Measurements from ENCODE around the gene RPL37.

GRCh38 chr5:40828021-40828631 lies 6.9 kb downstream of the RPL37 start:
- no peak for TF ChIP-seq CTCF (IDR thresholded peaks at IDR 0.05)
- no peak for TF ChIP-seq POLR2A (IDR thresholded peaks at IDR 0.05)
